Nephron (organoid): ENCODE data around the gene PROSER3.
"Not testable (repeated sequence)": the region's sequence is repeated elsewhere in the genome, so short reads cannot be mapped to it uniquely, and the experiment has no call there.

Experiments used
- H3K27ac Mint-ChIP-seq, 3 experiments: 2 replicates each; pipeline ENCODE4 v1.8.0; 2020; ENCODE audit warnings: mixed read lengths in 3 of 3, mild to moderate bottlenecking in 2 of 3, moderate library complexity in 1 of 3
- H3K27me3 Mint-ChIP-seq: 2 replicates; pipeline ENCODE4 v1.8.0; 2021; ENCODE audit warnings: low read depth, mild to moderate bottlenecking, moderate library complexity, mixed read lengths
- H3K36me3 Mint-ChIP-seq: 2 replicates; pipeline ENCODE4 v1.8.0; 2020; ENCODE audit warnings: low read depth, mixed read lengths
- H3K4me1 Mint-ChIP-seq: 2 replicates; pipeline ENCODE4 v1.8.0; 2020; ENCODE audit warnings: mixed read lengths
- H3K4me3 Mint-ChIP-seq, 3 experiments: 2 replicates each; pipeline ENCODE4 v1.8.0; 2020; ENCODE audit warnings: mild to moderate bottlenecking in 3 of 3, mixed read lengths in 3 of 3, moderate library complexity in 2 of 3
- H3K9me3 Mint-ChIP-seq: 2 replicates; pipeline ENCODE4 v1.8.0; 2020; ENCODE audit warnings: mixed read lengths
- TF ChIP-seq, protein P1 (sequence below), 3 experiments: fragments of 200-600 bp; sonication (generic); IDR thresholded peaks; one replicate each; pipeline ENCODE4 v1.5.0; 2021; ENCODE audit warnings: antibody characterized with exemption in 3 of 3; ENCODE audit not compliant: unreplicated experiment in 3 of 3

PROSER3 gene

DNA sequence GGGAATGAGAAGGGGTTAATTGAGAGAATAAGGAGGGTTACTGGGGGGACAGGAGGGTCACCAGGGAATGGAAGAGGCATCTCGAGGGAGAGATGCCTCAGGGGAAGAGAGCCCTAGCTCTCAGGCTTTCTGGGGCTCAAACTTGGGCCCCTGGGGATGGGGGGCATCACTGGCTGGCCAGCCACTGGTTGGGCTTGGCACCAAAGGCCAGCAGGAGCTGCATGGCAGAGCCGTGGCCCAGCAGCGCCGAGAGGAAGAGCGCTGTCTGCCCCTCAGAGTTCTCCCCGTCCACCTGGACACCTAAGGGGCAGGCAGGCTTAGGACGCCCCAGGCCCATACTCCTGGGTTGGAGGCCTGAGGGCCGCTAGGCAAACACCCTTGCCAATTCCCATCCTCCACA is 34.9 kb downstream of the PROSER3 start:
- TF ChIP-seq, protein P1, sequence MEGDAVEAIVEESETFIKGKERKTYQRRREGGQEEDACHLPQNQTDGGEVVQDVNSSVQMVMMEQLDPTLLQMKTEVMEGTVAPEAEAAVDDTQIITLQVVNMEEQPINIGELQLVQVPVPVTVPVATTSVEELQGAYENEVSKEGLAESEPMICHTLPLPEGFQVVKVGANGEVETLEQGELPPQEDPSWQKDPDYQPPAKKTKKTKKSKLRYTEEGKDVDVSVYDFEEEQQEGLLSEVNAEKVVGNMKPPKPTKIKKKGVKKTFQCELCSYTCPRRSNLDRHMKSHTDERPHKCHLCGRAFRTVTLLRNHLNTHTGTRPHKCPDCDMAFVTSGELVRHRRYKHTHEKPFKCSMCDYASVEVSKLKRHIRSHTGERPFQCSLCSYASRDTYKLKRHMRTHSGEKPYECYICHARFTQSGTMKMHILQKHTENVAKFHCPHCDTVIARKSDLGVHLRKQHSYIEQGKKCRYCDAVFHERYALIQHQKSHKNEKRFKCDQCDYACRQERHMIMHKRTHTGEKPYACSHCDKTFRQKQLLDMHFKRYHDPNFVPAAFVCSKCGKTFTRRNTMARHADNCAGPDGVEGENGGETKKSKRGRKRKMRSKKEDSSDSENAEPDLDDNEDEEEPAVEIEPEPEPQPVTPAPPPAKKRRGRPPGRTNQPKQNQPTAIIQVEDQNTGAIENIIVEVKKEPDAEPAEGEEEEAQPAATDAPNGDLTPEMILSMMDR (IDR thresholded peaks at IDR 0.05; ENCODE audit: unreplicated experiment in 3 of 3), result no peak
- H3K27ac Mint-ChIP-seq, result no peak overlapping the region
- H3K9me3 Mint-ChIP-seq, result no peaks in the 10 kb centered on the region
- H3K36me3 Mint-ChIP-seq, result no peaks in the 10 kb centered on the region
- no peaks in the 10 kb centered on the region for H3K4me1 Mint-ChIP-seq
- H3K27me3 Mint-ChIP-seq, result peaks cover 35% of the 10 kb centered on the region
- no peak overlapping the region for H3K4me3 Mint-ChIP-seq

DNA sequence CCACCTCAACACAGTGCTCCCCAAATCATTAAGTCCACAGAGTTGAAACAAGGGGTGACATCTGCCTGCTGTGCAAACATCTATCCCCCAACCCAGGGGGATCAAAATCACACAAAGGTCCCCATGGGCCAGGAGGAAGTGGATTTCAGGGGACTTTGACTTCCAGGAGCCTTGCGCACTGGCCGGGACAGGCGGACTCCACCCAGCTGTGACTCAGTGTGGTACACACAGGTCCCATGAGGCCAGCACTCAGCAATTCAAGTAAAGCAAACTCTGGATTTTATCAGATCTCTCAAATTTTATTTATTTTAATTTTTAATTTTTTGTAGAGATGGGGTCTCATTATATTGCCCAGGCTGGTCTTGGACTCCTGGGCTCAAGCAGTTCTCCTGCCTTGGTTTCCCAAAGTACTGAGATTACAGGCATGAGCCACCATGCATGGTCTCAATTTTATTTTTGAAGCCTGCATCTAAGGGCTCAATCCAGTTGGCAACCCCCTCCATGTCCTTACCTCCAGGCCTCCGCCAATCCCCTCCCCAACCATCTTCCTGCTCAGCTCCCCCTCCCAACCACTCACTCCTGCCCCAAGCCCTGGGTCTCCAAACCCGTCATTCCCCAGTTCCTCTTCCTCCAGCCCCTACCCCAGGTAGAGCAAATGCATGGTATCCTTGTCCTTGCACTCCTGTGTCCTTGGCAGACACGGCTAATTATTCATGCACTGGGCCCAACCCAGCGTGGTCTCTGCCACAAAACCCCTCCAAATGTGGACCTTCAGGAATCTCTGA is 35.6 kb downstream of the PROSER3 start:
- Mint-ChIP-seq H3K4me3 (no peak overlapping the region), H3K27ac (no peak overlapping the region), H3K27me3 (peaks cover 42% of the 10 kb centered on the region), H3K4me1 (no peaks in the 10 kb centered on the region), H3K36me3 (no peaks in the 10 kb centered on the region), H3K9me3 (no peaks in the 10 kb centered on the region)
- TF ChIP-seq, protein P1 (IDR thresholded peaks at IDR 0.05; ENCODE audit: unreplicated experiment in 3 of 3), result no peak

DNA sequence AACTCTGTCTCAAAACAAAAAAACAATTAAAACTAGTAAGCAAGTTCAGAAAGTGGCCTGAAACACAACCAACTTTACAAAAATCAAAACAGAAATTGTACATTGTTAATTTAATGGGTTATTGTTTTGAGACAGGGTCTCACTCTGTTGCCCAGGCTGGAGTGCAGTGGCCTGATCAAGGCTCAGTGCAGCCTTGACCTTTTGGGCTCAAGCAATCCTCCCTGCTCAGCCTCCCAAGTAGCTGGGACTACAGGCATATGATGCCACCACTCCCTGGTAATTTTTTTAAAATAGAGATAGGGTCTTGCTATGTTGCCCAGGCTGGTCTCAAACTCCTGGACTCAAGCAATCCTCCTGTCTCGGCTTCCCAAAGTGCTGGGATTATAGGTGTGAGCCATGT is 37.6 kb downstream of the PROSER3 start:
- not testable (repeated sequence) for H3K27ac Mint-ChIP-seq, H3K36me3 Mint-ChIP-seq, H3K4me3 Mint-ChIP-seq, H3K9me3 Mint-ChIP-seq, H3K4me1 Mint-ChIP-seq
- peaks cover 59% of the 10 kb centered on the region for H3K27me3 Mint-ChIP-seq

DNA sequence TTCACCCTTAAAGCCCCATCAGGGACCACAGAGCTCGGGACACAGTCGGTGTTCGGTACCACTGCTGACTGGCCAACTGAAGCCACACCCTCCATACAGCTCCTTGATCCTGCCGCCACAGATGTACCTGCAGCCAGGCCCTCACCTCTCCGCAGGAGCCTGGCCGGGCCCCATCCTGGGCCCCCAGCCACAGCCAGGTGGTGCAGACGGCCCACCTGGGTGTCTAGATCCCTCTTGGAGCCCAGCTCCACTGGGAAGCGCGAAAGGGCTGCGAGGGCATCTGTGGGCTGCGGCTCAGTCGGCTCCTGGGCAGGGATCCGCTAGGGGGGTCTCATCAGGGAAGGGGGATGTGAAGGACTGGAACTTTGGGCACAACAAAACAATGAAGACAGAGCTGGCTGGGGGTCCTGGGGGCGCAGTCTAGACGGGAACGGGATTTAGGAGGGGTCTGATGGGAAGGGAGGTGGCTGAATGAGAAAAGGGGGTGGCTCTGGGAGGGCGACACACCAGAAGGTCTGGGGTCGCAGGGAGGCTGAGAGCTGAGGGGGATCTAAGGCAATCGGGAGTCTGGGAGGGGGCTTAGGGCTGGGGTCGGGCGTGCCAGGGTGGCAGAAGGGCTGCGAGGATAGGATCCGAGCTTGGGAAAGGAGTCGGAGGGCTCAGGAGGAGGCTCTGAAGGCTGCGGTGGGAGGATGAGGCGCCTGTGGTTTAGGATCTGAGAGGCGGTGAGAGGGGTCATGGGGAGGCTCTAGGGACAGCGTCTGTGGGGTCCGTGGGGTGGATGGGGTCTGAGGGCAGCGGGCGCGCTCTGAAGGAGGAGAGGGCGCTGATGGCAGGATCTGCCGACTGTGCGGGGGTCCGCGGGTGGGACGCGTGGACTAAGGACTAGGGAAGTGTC is 38.9 kb downstream of the PROSER3 start:
- Mint-ChIP-seq H3K27me3 (peaks cover 59% of the 10 kb centered on the region), H3K27ac (no peak overlapping the region), H3K9me3 (peaks cover 3% of the 10 kb centered on the region), H3K36me3 (peaks cover 4% of the 10 kb centered on the region), H3K4me1 (no peaks in the 10 kb centered on the region), H3K4me3 (peak overlapping the region; percentile 20 to 52 (median 40))
- TF ChIP-seq, protein P1 (IDR thresholded peaks at IDR 0.05; ENCODE audit: unreplicated experiment in 3 of 3), result no peak

DNA sequence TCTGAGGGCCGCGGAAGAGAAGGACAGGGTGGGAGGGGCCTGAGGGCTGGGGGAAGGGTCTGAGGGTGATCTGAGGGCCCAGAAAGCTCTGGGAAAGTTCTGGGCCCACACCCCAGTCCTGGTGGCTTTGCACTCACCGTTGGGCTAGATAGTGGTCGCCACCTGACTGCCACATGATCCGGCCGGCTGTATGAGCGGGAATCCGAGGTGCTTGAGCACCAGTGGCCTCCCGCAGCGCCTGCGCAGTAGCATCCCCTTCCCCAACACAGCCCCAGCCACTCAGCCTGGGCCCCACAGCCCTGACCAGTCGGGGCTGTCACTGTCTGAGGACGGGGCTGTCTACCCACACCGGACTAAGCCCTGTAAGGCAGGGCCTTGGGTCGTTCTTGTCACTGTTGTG is 39.7 kb downstream of the PROSER3 start:
- no peak overlapping the region for H3K27ac Mint-ChIP-seq
- TF ChIP-seq, protein P1 (IDR thresholded peaks at IDR 0.05; ENCODE audit: unreplicated experiment in 3 of 3), result no peak
- peaks cover 4% of the 10 kb centered on the region for H3K9me3 Mint-ChIP-seq

DNA sequence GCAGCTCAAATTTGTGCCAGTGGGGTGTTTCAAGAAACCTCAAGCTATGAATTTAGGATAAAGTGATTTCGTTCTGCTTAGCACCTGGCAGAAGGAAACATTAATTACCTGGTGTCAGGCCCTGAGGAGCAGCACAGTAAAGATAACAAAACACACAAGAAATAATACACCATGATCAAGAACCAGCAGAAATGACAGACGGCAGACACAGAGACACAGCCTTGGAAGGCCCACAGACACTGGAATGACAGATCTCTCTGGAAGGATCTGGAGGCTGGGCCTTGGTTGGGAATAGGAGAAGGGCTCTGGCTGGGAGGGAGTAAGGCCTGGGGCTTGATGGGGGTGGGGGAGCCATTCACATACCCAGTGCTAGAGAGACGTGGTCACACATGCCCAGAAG is 43.9 kb downstream of the PROSER3 start:
- TF ChIP-seq, protein P1 (IDR thresholded peaks at IDR 0.05; ENCODE audit: unreplicated experiment in 3 of 3), result no peak
- peaks cover 52% of the 10 kb centered on the region for H3K27me3 Mint-ChIP-seq
- no peak overlapping the region for H3K27ac Mint-ChIP-seq
- H3K9me3 Mint-ChIP-seq, result peaks cover 4% of the 10 kb centered on the region
- no peaks in the 10 kb centered on the region for H3K4me1 Mint-ChIP-seq
- H3K4me3 Mint-ChIP-seq, result no peak overlapping the region
- peaks cover 4% of the 10 kb centered on the region for H3K36me3 Mint-ChIP-seq

More for the DNA sequence above, 39.7 kb downstream of the PROSER3 start:
- Mint-ChIP-seq H3K27me3 (peaks cover 59% of the 10 kb centered on the region), H3K36me3 (peaks cover 4% of the 10 kb centered on the region), H3K4me3 (peak overlapping the region; percentile 20 to 52 (median 40)), H3K4me1 (no peaks in the 10 kb centered on the region)
